GM06990 (cell line): Measurements from ENCODE around the gene IL37.

ENCODE experiments used
- DNase-seq: peaks from one replicate; pipeline ENCODE4 v3.0.0-alpha.2; 2011; ENCODE audit not compliant: insufficient read length; ENCODE audit errors: extremely low read depth
- H3K27me3 ChIP-seq: replicated peaks from 2 replicates; pipeline ENCODE4 v1.6.0; 2011; ENCODE audit warnings: low read length; ENCODE audit not compliant: control insufficient read depth, insufficient read depth
- H3K36me3 ChIP-seq: 2 replicates; pipeline ENCODE4 v1.5.1; 2011; ENCODE audit warnings: low read length; ENCODE audit not compliant: control insufficient read depth, insufficient read depth
- H3K4me3 ChIP-seq: replicated peaks from 2 replicates; pipeline ENCODE4 v1.5.1; 2011; ENCODE audit warnings: low read depth, mild to moderate bottlenecking, control low read depth, low read length
- CTCF ChIP-seq: IDR thresholded peaks from 2 replicates; pipeline ENCODE4 v1.5.1; 2011; ENCODE audit warnings: low read length, control low read depth, mild to moderate bottlenecking, inconsistent platforms; ENCODE audit not compliant: insufficient read depth, poor library complexity, severe bottlenecking

Gene IL37

DNA sequence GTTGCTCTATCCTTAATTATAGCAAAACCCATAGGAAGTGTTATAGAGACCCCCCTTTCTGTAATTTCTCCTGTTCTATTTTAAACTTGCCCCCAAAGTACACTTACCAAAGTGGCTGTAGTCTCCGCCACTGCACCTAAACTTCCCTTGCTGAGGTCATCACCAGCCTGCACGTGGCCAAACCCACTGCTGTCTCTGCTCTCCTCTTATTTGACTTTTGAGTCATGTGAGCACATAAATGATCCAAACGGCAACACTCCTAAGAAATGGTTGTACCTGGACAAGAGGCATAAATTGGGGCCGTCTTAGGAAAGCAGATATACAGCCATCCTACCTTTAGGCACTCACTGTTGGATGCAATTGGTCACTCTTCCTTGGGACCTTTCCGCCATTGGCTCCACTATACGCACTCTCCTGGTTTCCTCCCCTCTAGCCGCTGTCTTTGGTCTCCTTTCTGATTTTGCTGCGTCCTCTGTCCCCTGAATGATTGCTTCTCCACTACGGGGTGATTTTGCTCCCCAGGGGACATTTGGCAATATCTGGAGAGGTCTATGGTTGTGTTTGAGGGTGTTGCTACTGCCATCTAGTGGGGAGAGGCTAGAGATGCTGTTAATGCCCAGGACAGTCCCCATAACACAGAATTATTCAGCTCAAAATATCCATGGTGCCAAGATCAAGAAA lies 47.6 kb downstream of the IL37 start:
- DNase-seq = no peak
- TF ChIP-seq CTCF = peak; percentile 86
- no peak overlapping the region for H3K4me3 ChIP-seq
- no peaks in the 10 kb centered on the region for H3K36me3 ChIP-seq
- no peaks in the 10 kb centered on the region; the same call in 1 of the 2 replicates for H3K27me3 ChIP-seq

DNA sequence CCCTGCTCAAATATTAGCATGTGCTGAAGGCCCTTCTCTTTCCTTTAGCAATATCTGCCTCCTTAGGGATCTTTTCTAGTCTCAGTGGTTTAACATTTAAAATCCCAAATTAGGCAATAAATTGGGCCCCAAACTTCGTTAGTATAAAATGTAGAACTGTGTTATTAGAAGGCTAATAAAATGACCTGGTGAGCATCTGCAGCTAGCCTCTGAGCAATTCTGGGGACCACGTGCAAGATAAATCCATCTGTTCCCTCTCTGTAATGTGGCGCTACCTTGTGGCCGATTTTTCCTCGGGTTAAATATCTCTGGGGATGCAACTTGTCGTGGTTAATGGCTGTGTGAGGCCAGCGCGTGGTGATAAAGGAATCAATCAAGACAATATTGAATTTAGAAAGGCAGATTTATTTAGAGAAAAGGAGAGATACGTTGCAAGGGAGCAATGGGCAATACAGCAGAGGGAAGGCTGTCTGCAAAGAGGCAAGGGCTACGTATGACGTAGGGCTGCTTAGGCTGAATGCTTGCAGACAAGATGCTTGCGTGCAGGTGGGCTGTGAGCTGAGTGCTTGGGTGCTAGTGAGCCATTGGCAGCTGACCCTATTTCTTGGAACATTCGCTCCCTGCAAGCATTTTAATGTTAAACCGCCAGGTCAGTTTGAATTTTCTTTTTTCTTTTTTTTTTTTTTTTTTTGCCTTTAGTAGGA lies 48.3 kb downstream of the IL37 start:
- Histone ChIP-seq H3K36me3 (no peaks in the 10 kb centered on the region), H3K27me3 (no peaks in the 10 kb centered on the region; the same call in 1 of the 2 replicates), H3K4me3 (no peak overlapping the region)
- no peak for TF ChIP-seq CTCF
- no peak for DNase-seq

DNA sequence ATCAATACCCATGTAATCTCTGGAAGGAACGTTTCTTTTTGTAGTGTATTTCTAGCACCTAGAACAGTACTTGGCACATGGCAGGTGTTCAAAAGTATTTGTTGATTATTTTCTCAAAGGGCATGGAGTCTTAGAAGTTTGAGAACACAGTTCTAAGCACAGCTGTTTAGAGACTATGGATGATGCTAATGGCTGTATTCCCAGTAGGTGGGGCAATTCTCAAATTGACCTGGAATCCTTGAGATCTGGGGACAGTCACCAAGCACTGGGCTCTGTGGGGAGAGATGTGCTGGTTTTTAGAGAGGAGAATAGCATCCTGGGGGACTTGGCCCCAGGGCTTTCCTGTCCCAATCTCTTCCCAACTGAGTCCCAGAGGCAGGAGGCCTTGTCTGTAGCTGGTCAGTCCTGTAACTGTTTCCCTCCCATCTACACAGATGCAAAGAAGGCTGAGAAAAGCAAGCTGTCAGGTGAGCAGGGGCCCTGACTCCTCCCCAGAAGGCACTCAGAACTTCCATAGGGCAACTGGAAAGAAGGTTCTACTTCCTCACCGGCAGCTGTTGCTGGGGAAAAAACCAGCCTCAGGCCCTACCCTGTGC lies 49.4 kb downstream of the IL37 start:
- Histone ChIP-seq H3K36me3 (no peaks in the 10 kb centered on the region), H3K4me3 (no peak overlapping the region), H3K27me3 (no peaks in the 10 kb centered on the region)
- no peak for TF ChIP-seq CTCF
- no peak for DNase-seq

DNA sequence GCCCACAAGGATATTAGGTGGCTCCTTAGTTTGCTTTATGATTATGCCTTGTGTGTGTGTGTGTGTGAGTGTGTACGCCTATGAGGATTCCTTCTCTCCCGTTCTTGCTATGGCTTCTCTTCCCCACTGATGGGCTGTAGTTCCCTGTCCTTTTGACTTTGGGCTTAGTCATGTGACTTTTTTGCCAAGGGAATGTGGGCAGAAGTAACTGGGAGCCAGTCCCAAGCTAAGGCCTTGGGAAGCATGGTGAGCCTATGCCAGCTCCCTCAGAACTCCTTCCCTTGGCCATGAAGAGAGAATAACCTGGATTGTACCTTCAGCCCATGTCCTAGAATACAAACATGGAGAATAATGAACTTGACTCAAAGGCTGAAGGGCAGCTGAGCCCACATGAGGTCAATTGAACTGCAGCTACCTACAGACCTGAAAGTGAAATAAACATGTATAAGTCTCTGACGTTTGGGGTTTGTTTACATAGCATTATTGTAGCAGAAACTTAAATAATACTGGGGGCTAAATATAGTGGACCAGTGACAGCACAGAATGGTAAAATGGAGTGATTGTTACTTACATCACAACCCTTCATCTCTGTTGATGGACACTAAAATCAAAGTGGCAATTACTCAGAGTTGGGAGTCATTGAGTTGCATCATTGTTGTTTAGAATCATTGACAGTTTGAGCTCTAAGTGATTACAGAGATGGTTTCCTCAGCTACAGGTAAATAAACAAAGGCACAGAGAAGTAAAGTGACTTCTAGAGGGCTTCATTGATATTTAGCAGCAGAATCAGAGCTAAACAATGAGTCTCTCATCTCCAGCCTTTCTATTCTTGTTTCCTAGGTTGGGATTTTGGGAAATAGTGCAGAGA lies 51.6 kb downstream of the IL37 start:
- H3K36me3 ChIP-seq = no peaks in the 10 kb centered on the region
- no peak overlapping the region for H3K4me3 ChIP-seq
- DNase-seq = no peak
- no peaks in the 10 kb centered on the region for H3K27me3 ChIP-seq
- TF ChIP-seq CTCF = no peak

DNA sequence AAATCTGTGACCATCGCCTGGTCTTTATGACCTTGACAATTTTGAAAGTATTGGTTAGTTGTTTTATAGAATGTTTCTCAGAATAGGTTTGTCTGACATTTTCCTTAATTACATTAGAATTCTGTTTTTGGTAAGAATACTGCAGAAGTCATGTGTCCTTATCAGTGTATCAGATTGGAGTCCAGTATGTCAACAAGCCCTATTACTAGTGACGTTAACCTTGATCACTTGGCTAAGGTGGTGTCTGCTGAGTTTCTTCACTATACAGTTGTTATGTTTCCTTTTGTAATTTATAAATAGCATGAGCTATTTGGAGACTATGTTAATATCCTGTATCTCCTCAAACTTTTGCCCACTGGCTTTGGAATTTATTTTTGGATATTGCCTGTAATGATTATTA lies 56.1 kb downstream of the IL37 start:
- no peak for TF ChIP-seq CTCF
- H3K4me3 ChIP-seq = no peak overlapping the region
- H3K36me3 ChIP-seq = no peaks in the 10 kb centered on the region
- DNase-seq = no peak
- H3K27me3 ChIP-seq = no peaks in the 10 kb centered on the region
